H7 (cell line): ENCODE data around the gene DEFB126. TPM values are rescaled to one million over a fixed set of nuclear protein-coding genes. Genes with fewer than 3 reads are reported as not detected.

Experiments
- DNase-seq: peaks from one replicate; pipeline ENCODE4 v3.0.0; 2012
- H3K27me3 ChIP-seq: 2 replicates; pipeline ENCODE4 v1.6.0; 2011; ENCODE audit warnings: mild to moderate bottlenecking, low read length; ENCODE audit not compliant: control insufficient read depth, insufficient read depth
- H3K36me3 ChIP-seq: replicated peaks from 2 replicates; pipeline ENCODE4 v1.5.1; 2011; ENCODE audit warnings: low read length; ENCODE audit not compliant: control insufficient read depth, insufficient read depth
- H3K4me3 ChIP-seq: 2 replicates; pipeline ENCODE4 v1.5.1; 2011; ENCODE audit warnings: low read depth, mild to moderate bottlenecking, control low read depth, low read length, moderate library complexity; ENCODE audit not compliant: insufficient read depth
- total RNA-seq: library from RNA; depleted of rRNA; stranded (reverse); fragments of >200 nt; shearing (Covaris generic); gene quantifications from 2 replicates; pipeline ENCODE4 v1.2.3, GENCODE V29; 2014; rRNA removed

Gene DEFB126
- total RNA-seq, 1 experiment from 2014 or later: not detected

DNA sequence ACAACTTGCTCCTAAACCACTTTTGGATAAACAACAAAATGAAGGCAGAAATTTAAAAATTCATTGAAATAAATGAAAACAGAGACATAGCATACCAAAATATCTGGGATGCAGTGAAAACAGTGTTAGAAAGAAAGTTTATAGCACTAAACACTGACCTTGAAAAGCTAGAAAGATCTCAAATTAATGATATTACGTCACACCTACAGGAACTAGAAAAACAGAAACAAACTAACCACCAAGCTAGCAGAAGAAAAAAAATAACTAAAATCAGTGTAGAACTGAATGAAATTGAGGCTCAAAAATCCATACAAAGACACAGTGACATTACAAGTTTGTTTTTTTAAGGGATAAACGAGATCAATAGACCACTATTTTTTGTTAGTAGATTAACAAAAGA, 41.9 kb downstream of the DEFB126 start:
- Histone ChIP-seq H3K4me3 (no peak overlapping the region), H3K36me3 (no peaks in the 10 kb centered on the region), H3K27me3 (no peaks in the 10 kb centered on the region)
- DNase-seq: no peak

DNA sequence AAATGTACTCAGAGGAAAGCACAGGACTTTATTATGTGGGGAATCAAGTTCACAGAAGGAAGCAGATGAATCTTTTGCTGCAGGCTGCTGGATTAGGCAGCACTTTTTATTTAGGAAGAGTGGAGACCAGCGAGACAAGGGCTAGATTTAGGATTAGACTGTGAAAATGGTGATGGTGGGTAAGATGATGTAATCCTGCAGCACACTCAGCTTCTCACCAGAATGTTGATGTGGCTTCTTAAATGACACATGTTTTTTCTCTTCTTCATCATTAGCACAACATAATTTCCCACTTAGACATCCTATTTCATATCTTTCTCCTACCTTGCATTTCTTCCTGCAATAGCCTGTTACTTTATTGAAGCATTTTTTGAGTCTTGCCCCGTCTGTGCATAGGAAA, 45.3 kb downstream of the DEFB126 start:
- Histone ChIP-seq H3K36me3 (no peaks in the 10 kb centered on the region), H3K4me3 (no peak overlapping the region), H3K27me3 (no peaks in the 10 kb centered on the region)
- DNase-seq: no peak

DNA sequence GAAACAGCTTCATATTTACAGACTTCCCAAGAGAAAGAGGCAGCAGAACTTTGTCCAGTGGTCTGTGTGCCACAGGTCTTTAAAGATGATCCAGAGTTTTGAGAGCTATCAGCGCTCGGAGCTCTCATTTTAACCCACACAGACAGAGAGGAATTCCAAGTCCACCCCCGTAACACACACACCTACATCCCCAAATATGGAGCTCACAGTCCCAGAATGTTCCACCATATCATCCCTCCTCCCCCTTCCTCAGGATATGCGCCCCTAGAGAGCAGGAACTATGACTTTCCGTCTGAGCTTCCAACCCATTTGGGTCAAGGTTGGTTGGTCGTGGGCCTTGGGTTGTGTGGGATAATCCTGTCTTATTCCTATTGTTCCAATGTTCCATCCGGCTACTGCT, 47.2 kb downstream of the DEFB126 start, which contains the start of gene DEFB128:
DEFB128 (minus strand) TSS at position 101 of the 400 bp plus-strand sequence; CDS start at position 13, 88 bp downstream.
- DNase-seq: no peak
- Histone ChIP-seq H3K36me3 (no peaks in the 10 kb centered on the region), H3K27me3 (no peaks in the 10 kb centered on the region), H3K4me3 (no peak within 1 kb of the TSS)

Other genes with a start within 250 kb of the DEFB126 start
- gene DEFB125, start 54.9 kb upstream of the DEFB126 start, total RNA-seq: not detected in 2 replicates
- not detected in 2 replicates for gene DEFB127, start 14.9 kb downstream of the DEFB126 start, total RNA-seq
- gene DEFB128, start 47.1 kb downstream of the DEFB126 start, total RNA-seq: not detected in 2 replicates
- gene DEFB129, start 84.7 kb downstream of the DEFB126 start, total RNA-seq: not detected in 2 replicates
- gene DEFB132, start 115.1 kb downstream of the DEFB126 start, total RNA-seq: not detected in 2 replicates
- 1.7 and 2.1 TPM in 2 replicates for gene C20orf96, start 148.2 kb downstream of the DEFB126 start, total RNA-seq
- 24.0 and 27.9 TPM in 2 replicates for gene ZCCHC3, start 155.0 kb downstream of the DEFB126 start, total RNA-seq
- gene SOX12, start 183.0 kb downstream of the DEFB126 start, total RNA-seq: 14.7 and 15.7 TPM in 2 replicates
- gene NRSN2, start 204.5 kb downstream of the DEFB126 start, total RNA-seq: 31.6 and 48.5 TPM in 2 replicates
- 11.7 and 17.6 TPM in 2 replicates for gene TRIB3, start 238.2 kb downstream of the DEFB126 start, total RNA-seq